HFF-Myc (cell line): Measurements from ENCODE around the gene CHCT1.

Source experiments
- DNase-seq: peaks from one replicate; pipeline ENCODE4 v3.0.0-alpha.2; 2011; ENCODE audit warnings: low read depth; ENCODE audit errors: extremely low read depth
- H3K4me3 ChIP-seq: replicated peaks from 2 replicates; pipeline ENCODE4 v1.5.1; 2011; ENCODE audit warnings: low read depth, mild to moderate bottlenecking, control low read depth, low read length
- CTCF ChIP-seq: IDR thresholded peaks from 2 replicates; pipeline ENCODE4 v1.5.1; 2012; ENCODE audit warnings: mild to moderate bottlenecking, low read depth, low read length, control low read depth; ENCODE audit errors: missing control alignments

Gene CHCT1

GRCh38 chr17:60435244-60436167 lies 13.2 kb downstream of the CHCT1 start:
- peak; percentile 85 for DNase-seq
- TF ChIP-seq CTCF: peak; percentile 82

GRCh38 chr17:60436676-60437075 lies 14.4 kb downstream of the CHCT1 start:
- no peak for TF ChIP-seq CTCF
- no peak for DNase-seq
- H3K4me3 ChIP-seq: no peak overlapping the region

More at GRCh38 chr17:60435244-60436167, 13.2 kb downstream of the CHCT1 start:
- no peak overlapping the region for H3K4me3 ChIP-seq

- no peak overlapping the region for H3K4me3 ChIP-seq
- no peak for DNase-seq
These were observed 17.2 kb downstream of the CHCT1 start for GRCh38 chr17:60439501-60439900.

GRCh38 chr17:60442271-60443173 lies 20.2 kb downstream of the CHCT1 start:
- H3K4me3 ChIP-seq: no peak overlapping the region
- no peak for TF ChIP-seq CTCF
- DNase-seq: no peak

More at GRCh38 chr17:60439501-60439900, 17.2 kb downstream of the CHCT1 start:
- no peak for TF ChIP-seq CTCF

- TF ChIP-seq CTCF: no peak
- DNase-seq: no peak
- H3K4me3 ChIP-seq: no peak overlapping the region
These were observed 21.4 kb downstream of the CHCT1 start for GRCh38 chr17:60443713-60444112.

GRCh38 chr17:60445144-60445543 lies 22.9 kb downstream of the CHCT1 start:
- TF ChIP-seq CTCF: no peak
- no peak overlapping the region for H3K4me3 ChIP-seq
- no peak for DNase-seq
